Cerebellar cortex (tissue), 1 donor: Measurements from ENCODE around the gene HOMER1.
A peak's percentile ranks its signal among the peaks of the same experiment; 100 is the strongest.

Experiments
- DNase-seq: peaks from one replicate; pipeline ENCODE4 v3.0.0-alpha.2; 2015; ENCODE audit warnings: low spot score

Gene HOMER1

GRCh38 chr5:79513704-79514390 lies at the start of gene HOMER1:
Gene HOMER1 (minus strand): TSS chr5:79514134. CDS start chr5:79512774, 1,360 bp downstream.
- DNase-seq, result peak; percentile 73

- no peak for DNase-seq
Observed at GRCh38 chr5:79563247-79563590, 49.3 kb upstream of the HOMER1 start.

GRCh38 chr5:79562351-79563246 lies 48.7 kb upstream of the HOMER1 start:
- no peak for DNase-seq

- no peak for DNase-seq
Observed at GRCh38 chr5:79561525-79561893, 47.6 kb upstream of the HOMER1 start.

- DNase-seq, result no peak
Observed at GRCh38 chr5:79560771-79561524, 47.0 kb upstream of the HOMER1 start.

GRCh38 chr5:79555418-79555817 lies 41.5 kb upstream of the HOMER1 start:
- no peak for DNase-seq

- no peak for DNase-seq
Observed at GRCh38 chr5:79552984-79553383, 39.0 kb upstream of the HOMER1 start.

GRCh38 chr5:79547982-79548381 lies 34.0 kb upstream of the HOMER1 start:
- no peak for DNase-seq

- no peak for DNase-seq
Observed at GRCh38 chr5:79547429-79547822, 33.5 kb upstream of the HOMER1 start.

- DNase-seq, result no peak
Observed at GRCh38 chr5:79546782-79547428, 33.0 kb upstream of the HOMER1 start.

GRCh38 chr5:79544131-79544530 lies 30.2 kb upstream of the HOMER1 start:
- DNase-seq, result no peak

GRCh38 chr5:79540939-79541338 lies 27.0 kb upstream of the HOMER1 start:
- DNase-seq, result no peak

- no peak for DNase-seq
Observed at GRCh38 chr5:79536193-79536906, 22.4 kb upstream of the HOMER1 start.

GRCh38 chr5:79535477-79536192 lies 21.7 kb upstream of the HOMER1 start:
- peak; percentile 8 for DNase-seq

- DNase-seq, result no peak
Observed at GRCh38 chr5:79529110-79529509, 15.2 kb upstream of the HOMER1 start.

- no peak for DNase-seq
Observed at GRCh38 chr5:79527431-79527830, 13.5 kb upstream of the HOMER1 start.

GRCh38 chr5:79526928-79527327 lies 13.0 kb upstream of the HOMER1 start:
- DNase-seq, result no peak

- DNase-seq, result no peak
Observed at GRCh38 chr5:79526493-79526892, 12.6 kb upstream of the HOMER1 start.

- no peak for DNase-seq
Observed at GRCh38 chr5:79521156-79521555, 7.2 kb upstream of the HOMER1 start.

- DNase-seq, result no peak
Observed at GRCh38 chr5:79518718-79519117, 4.8 kb upstream of the HOMER1 start.

- no peak for DNase-seq
Observed at GRCh38 chr5:79517601-79518000, 3.7 kb upstream of the HOMER1 start.
